ENCODE measurements around the gene STX10.

- TF ChIP-seq, protein P1, sequence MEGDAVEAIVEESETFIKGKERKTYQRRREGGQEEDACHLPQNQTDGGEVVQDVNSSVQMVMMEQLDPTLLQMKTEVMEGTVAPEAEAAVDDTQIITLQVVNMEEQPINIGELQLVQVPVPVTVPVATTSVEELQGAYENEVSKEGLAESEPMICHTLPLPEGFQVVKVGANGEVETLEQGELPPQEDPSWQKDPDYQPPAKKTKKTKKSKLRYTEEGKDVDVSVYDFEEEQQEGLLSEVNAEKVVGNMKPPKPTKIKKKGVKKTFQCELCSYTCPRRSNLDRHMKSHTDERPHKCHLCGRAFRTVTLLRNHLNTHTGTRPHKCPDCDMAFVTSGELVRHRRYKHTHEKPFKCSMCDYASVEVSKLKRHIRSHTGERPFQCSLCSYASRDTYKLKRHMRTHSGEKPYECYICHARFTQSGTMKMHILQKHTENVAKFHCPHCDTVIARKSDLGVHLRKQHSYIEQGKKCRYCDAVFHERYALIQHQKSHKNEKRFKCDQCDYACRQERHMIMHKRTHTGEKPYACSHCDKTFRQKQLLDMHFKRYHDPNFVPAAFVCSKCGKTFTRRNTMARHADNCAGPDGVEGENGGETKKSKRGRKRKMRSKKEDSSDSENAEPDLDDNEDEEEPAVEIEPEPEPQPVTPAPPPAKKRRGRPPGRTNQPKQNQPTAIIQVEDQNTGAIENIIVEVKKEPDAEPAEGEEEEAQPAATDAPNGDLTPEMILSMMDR (conservative IDR thresholded peaks at IDR 0.05; ENCODE audit: low read depth, low read length), result no peak
- TF ChIP-seq MXI1 (IDR thresholded peaks at IDR 0.05; ENCODE audit: borderline replicate concordance, low read depth, low read length), result no peak
- TF ChIP-seq MAZ (IDR thresholded peaks at IDR 0.05; ENCODE audit: borderline replicate concordance, low read depth, low read length), result no peak
These were observed 3.5 kb upstream of the STX10 start for GRCh38 chr19:13153569-13154240.

Measured in IMR-90 (cell line).